ENCODE measurements around the gene ATP11B. TPM values are rescaled to one million over a fixed set of nuclear protein-coding genes. Genes with fewer than 3 reads are reported as not detected.
A peak's percentile ranks its signal among the peaks of the same experiment; 100 is the strongest.

ATP11B gene
- total and polyA plus RNA-seq, 2 experiments from 2014 or later, result 19.8 to 60.5 TPM

DNA sequence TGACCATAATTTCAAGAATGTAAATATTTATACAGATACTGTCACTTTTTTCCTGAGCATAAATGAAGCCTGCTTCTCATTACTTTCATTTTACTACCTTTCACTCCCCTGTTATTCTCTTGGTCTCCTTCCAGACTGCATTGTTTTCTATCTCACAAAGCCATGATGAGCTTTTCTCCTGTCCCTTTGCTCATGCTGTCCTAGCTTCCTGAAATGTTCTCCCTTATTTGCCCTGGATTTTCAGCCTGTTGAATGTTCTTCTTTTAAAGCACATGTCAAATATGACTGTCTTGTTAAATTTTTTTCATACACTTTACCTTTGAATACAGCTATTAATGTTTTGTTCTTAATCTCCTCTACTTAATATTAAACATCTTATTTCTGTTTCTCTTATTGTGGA lies 31.7 kb downstream of the ATP11B start:
- H3K4me3 ChIP-seq, result no peak overlapping the region
- no peaks in the 10 kb centered on the region for H3K36me3 ChIP-seq (replicated peaks; ENCODE audit: insufficient read depth, low read depth)
- H3K4me2 ChIP-seq, result no peak overlapping the region
- no peaks in the 10 kb centered on the region for H3K9me2 ChIP-seq (replicated peaks; ENCODE audit: insufficient read depth)
- H2AFZ ChIP-seq, result no peak overlapping the region
- TF ChIP-seq, protein P1, sequence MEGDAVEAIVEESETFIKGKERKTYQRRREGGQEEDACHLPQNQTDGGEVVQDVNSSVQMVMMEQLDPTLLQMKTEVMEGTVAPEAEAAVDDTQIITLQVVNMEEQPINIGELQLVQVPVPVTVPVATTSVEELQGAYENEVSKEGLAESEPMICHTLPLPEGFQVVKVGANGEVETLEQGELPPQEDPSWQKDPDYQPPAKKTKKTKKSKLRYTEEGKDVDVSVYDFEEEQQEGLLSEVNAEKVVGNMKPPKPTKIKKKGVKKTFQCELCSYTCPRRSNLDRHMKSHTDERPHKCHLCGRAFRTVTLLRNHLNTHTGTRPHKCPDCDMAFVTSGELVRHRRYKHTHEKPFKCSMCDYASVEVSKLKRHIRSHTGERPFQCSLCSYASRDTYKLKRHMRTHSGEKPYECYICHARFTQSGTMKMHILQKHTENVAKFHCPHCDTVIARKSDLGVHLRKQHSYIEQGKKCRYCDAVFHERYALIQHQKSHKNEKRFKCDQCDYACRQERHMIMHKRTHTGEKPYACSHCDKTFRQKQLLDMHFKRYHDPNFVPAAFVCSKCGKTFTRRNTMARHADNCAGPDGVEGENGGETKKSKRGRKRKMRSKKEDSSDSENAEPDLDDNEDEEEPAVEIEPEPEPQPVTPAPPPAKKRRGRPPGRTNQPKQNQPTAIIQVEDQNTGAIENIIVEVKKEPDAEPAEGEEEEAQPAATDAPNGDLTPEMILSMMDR (IDR thresholded peaks at IDR 0.05; ENCODE audit: poor library complexity), result no peak
- TF ChIP-seq EZH2 (IDR thresholded peaks at IDR 0.05; ENCODE audit: borderline replicate concordance), result no peak
- no peak for TF ChIP-seq EZH2phosphoT487 (IDR thresholded peaks at IDR 0.05; ENCODE audit: low read depth, severe bottlenecking, unreplicated experiment)
- peaks cover 5% of the 10 kb centered on the region for H4K20me1 ChIP-seq (ENCODE audit: insufficient read depth, poor library complexity, severe bottlenecking)
- no peak overlapping the region for H3K27ac ChIP-seq
- H3K9me3 ChIP-seq (ENCODE audit: low read depth), result no peaks in the 10 kb centered on the region
- DNase-seq (ENCODE audit: low spot score), result no peak
- H3K4me1 ChIP-seq (ENCODE audit: insufficient read depth), result no peaks in the 10 kb centered on the region
- no peaks in the 10 kb centered on the region for H3K27me3 ChIP-seq
- peaks cover 71% of the 10 kb centered on the region for H3K79me2 ChIP-seq

- Histone ChIP-seq H3K27ac (no peak overlapping the region), H3K27me3 (no peaks in the 10 kb centered on the region), H3K4me2 (no peak overlapping the region), H3K79me2 (peaks cover 39% of the 10 kb centered on the region), H2AFZ (no peak overlapping the region), H4K20me1 (ENCODE audit: insufficient read depth, poor library complexity, severe bottlenecking) (peaks cover 2% of the 10 kb centered on the region), H3K36me3 (replicated peaks; ENCODE audit: insufficient read depth, low read depth) (no peaks in the 10 kb centered on the region), H3K4me3 (no peak overlapping the region), H3K9me2 (replicated peaks; ENCODE audit: insufficient read depth) (no peaks in the 10 kb centered on the region), H3K4me1 (ENCODE audit: insufficient read depth) (no peaks in the 10 kb centered on the region), H3K9me3 (ENCODE audit: low read depth) (no peaks in the 10 kb centered on the region)
- no peak for DNase-seq (ENCODE audit: low spot score)
- WGBS (ENCODE audit: low lambda C conversion rate, missing lambda C conversion rate), result 97% methylated on average over 4 of the region's 4 CpGs
- TF ChIP-seq EZH2 (IDR thresholded peaks at IDR 0.05; ENCODE audit: borderline replicate concordance) (no peak), EZH2phosphoT487 (IDR thresholded peaks at IDR 0.05; ENCODE audit: low read depth, severe bottlenecking, unreplicated experiment) (no peak)
- TF ChIP-seq, protein P1 (IDR thresholded peaks at IDR 0.05; ENCODE audit: poor library complexity), result no peak
Measured at GRCh38 chr3:182829761-182830405, 36.6 kb downstream of the ATP11B start.

GRCh38 chr3:182837855-182838454 lies 44.7 kb downstream of the ATP11B start:
- 33% methylated on average over 3 of the region's 3 CpGs for WGBS (ENCODE audit: low lambda C conversion rate, missing lambda C conversion rate)
- Histone ChIP-seq H4K20me1 (ENCODE audit: insufficient read depth, poor library complexity, severe bottlenecking) (no peaks in the 10 kb centered on the region), H2AFZ (no peak overlapping the region), H3K27me3 (no peaks in the 10 kb centered on the region), H3K4me2 (no peak overlapping the region), H3K9me2 (replicated peaks; ENCODE audit: insufficient read depth) (no peaks in the 10 kb centered on the region), H3K79me2 (no peaks in the 10 kb centered on the region), H3K27ac (no peak overlapping the region), H3K36me3 (replicated peaks; ENCODE audit: insufficient read depth, low read depth) (no peaks in the 10 kb centered on the region), H3K4me1 (ENCODE audit: insufficient read depth) (no peaks in the 10 kb centered on the region), H3K9me3 (ENCODE audit: low read depth) (no peaks in the 10 kb centered on the region), H3K4me3 (no peak overlapping the region)
- TF ChIP-seq, protein P1 (IDR thresholded peaks at IDR 0.05; ENCODE audit: poor library complexity), result peak; percentile 60
- TF ChIP-seq EZH2 (IDR thresholded peaks at IDR 0.05; ENCODE audit: borderline replicate concordance), result no peak
- DNase-seq (ENCODE audit: low spot score), result peak; percentile 54

All from hepatocyte (in vitro differentiated cells).